Ishikawa (cell line): ENCODE data around the gene TPR.

ENCODE experiments used
- CEBPB ChIP-seq: IDR thresholded peaks from 2 replicates; pipeline ENCODE4 v1.6.1; 2012
- CREB1 ChIP-seq: IDR thresholded peaks from 2 replicates; pipeline ENCODE4 v1.6.1; 2012; ENCODE audit warnings: low read depth
- EGR1 ChIP-seq: IDR thresholded peaks from 2 replicates; pipeline ENCODE4 v1.6.1; 2012
- EP300 ChIP-seq: IDR thresholded peaks from 2 replicates; pipeline ENCODE4 v1.6.1; 2012; ENCODE audit warnings: borderline replicate concordance
- FOXM1 ChIP-seq: IDR thresholded peaks from 2 replicates; pipeline ENCODE4 v1.6.1; 2012; ENCODE audit warnings: low read depth, borderline replicate concordance
- MAX ChIP-seq: IDR thresholded peaks from 2 replicates; pipeline ENCODE4 v1.6.1; 2012
- NFIC ChIP-seq: IDR thresholded peaks from 2 replicates; pipeline ENCODE4 v1.6.1; 2012
- RAD21 ChIP-seq: IDR thresholded peaks from 2 replicates; pipeline ENCODE4 v1.6.1; 2012; ENCODE audit warnings: low read depth
- TAF1 ChIP-seq: IDR thresholded peaks from 2 replicates; pipeline ENCODE4 v1.6.1; 2012; ENCODE audit warnings: low read depth, mild to moderate bottlenecking
- TCF12 ChIP-seq: IDR thresholded peaks from 2 replicates; pipeline ENCODE4 v1.6.1; 2012; ENCODE audit warnings: low read depth
- TEAD4 ChIP-seq: IDR thresholded peaks from 2 replicates; pipeline ENCODE4 v1.6.1; 2012
- USF1 ChIP-seq: IDR thresholded peaks from 2 replicates; pipeline ENCODE4 v1.6.1; 2012
- YY1 ChIP-seq: IDR thresholded peaks from 2 replicates; pipeline ENCODE4 v1.6.1; 2012; ENCODE audit warnings: low read depth
- ZBTB7A ChIP-seq: IDR thresholded peaks from 2 replicates; pipeline ENCODE4 v1.6.1; 2012; ENCODE audit warnings: low read depth

DNA sequence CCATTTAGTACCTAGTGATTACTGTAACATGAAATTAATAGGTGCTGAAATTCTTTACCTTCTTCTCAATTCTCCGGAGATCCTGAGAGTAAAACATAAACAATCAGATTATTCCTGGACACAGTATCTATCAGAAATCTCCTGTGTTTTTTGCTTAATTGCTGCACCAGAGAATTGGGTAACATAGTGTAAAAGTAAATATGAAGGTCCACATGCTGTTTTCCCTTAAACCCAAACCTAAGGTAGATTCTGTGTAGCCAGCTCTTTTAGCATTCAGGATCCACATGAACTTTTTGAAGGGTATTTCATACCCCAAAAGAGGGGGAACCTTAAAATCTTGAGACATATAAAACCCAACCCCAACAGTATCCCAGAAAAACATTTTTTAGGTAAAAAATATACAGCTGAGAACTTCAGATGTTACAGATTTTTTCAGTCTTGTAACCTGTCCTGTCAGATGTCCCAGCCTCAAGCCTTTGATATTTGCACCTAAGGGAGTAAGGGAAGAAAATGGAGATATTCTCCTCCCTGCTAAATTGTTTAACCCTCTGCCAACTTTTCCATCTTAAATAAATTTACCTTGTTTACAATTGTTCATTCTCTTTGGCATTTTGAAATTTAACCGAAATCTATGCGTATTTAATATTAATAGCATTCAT is 11.8 kb upstream of the TPR start:
- no peak for TF ChIP-seq CREB1
- TF ChIP-seq ZBTB7A = no peak
- TF ChIP-seq FOXM1 = no peak
- no peak for TF ChIP-seq USF1
- no peak for TF ChIP-seq MAX
- no peak for TF ChIP-seq NFIC
- TF ChIP-seq TAF1 = no peak
- TF ChIP-seq CEBPB = no peak
- no peak for TF ChIP-seq TCF12
- TF ChIP-seq EP300 = no peak
- TF ChIP-seq YY1 = no peak
- no peak for TF ChIP-seq TEAD4
- TF ChIP-seq EGR1 = no peak
- TF ChIP-seq RAD21 = no peak
